Brain microvascular endothelial cell (primary cell): ENCODE data around the gene PWP1.

Experiments
- DNase-seq: peaks from one replicate; pipeline ENCODE4 v3.0.0-alpha.2; 2020
- H3K27ac ChIP-seq: fragments of 250-450 bp; sonication (Bioruptor Pico); 2 replicates; pipeline ENCODE4 v1.5.1; 2020; ENCODE audit warnings: mild to moderate bottlenecking, moderate library complexity
- H3K27me3 ChIP-seq: fragments of 250-450 bp; sonication (Bioruptor Pico); replicated peaks from 2 replicates; pipeline ENCODE4 v1.5.1; 2020; ENCODE audit warnings: mild to moderate bottlenecking
- H3K36me3 ChIP-seq: fragments of 250-450 bp; sonication (Bioruptor Pico); replicated peaks from 2 replicates; pipeline ENCODE4 v1.5.1; 2020; ENCODE audit warnings: mild to moderate bottlenecking
- H3K4me3 ChIP-seq: 2 replicates; pipeline ENCODE4 v1.5.1; 2011; ENCODE audit warnings: low read depth, mild to moderate bottlenecking, control low read depth, low read length, moderate library complexity
- in situ Hi-C: cut with HindIII; loops from 2 replicates; pipeline ENCODE4 v1.10.0; 2017; ENCODE audit warnings: low sequenced_read_pairs, low pct_ligation_motif_present
- TF ChIP-seq, protein P1 (sequence below): IDR thresholded peaks from 2 replicates; pipeline ENCODE4 v1.5.1; 2011; ENCODE audit warnings: low read depth, mild to moderate bottlenecking, moderate library complexity, low read length, control low read depth, inconsistent platforms; ENCODE audit errors: missing control alignments

Gene PWP1

DNA sequence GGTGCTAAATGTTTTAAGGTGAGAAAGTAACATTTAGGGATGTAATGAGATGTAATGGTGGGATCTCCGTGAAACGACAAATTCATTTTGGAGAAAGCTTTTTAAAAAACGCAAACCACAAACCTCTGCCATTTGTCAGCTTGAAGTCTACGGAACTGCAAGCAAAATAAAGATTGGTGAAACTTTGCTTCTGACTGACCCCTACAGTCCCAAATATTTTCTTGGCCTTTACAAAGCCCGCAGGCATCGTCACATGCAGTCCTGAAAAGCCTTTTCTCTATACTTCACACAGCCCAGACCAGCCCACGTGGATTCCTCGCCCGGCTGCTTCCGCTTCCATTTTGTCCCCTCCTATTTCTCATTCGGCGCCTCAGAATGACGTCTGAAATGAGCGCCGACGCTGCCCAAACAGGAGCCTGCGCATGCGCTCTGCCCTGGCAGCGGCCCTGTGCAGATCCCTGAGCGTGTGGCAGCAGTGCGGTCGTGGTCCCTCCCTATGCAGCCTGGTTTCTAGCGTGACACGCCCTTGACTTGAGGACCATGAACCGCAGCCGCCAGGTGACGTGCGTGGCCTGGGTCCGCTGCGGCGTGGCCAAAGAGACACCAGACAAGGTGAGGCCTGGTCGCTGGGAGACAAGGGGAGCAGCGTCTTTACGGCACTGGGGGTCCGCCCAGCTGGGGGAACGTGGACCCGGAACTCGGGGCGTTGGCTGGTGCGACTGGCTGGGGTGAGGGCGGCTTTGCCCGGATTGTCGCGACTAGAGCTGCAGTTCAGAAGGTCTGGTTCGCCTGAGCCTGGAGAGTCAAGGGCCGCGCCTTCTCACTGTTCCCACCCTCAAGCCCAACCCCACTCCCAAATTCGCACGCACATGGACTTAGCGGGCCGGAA, at the start of gene PWP1:
Gene PWP1, plus strand, starts transcription at position 440 of the 889 bp plus-strand sequence. Its CDS starts 101 bp downstream, at position 541.
- in situ Hi-C loops, result loop anchor here (10.0 kb wide), 1 partner anchor 59 kb away; no protein-coding TSS in a partner anchor

DNA sequence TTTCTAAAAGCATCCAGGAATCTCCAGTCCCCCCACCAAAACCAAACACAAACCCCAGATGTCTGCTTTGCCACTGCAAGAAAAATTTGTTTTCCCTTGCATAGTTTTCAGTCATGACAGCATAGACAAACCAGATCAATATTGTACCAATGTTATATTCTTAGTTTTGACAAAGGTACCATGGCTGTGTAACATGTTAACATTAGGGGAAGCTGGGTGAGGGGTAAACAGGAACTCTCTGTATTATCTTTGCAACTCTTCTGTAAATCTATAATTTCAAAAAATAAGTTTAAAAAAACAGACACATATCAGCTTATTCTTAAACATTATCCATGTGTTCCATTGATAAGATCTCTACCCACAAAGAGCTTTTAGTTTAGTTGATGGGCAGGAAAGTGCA, 44.4 kb upstream of the PWP1 start:
- TF ChIP-seq, protein P1, sequence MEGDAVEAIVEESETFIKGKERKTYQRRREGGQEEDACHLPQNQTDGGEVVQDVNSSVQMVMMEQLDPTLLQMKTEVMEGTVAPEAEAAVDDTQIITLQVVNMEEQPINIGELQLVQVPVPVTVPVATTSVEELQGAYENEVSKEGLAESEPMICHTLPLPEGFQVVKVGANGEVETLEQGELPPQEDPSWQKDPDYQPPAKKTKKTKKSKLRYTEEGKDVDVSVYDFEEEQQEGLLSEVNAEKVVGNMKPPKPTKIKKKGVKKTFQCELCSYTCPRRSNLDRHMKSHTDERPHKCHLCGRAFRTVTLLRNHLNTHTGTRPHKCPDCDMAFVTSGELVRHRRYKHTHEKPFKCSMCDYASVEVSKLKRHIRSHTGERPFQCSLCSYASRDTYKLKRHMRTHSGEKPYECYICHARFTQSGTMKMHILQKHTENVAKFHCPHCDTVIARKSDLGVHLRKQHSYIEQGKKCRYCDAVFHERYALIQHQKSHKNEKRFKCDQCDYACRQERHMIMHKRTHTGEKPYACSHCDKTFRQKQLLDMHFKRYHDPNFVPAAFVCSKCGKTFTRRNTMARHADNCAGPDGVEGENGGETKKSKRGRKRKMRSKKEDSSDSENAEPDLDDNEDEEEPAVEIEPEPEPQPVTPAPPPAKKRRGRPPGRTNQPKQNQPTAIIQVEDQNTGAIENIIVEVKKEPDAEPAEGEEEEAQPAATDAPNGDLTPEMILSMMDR, result no peak
- DNase-seq, result no peak
- Histone ChIP-seq H3K27me3 (no peaks in the 10 kb centered on the region), H3K4me3 (no peak overlapping the region), H3K36me3 (no peaks in the 10 kb centered on the region), H3K27ac (no peak overlapping the region)
- in situ Hi-C loops, result no loop called here

More for the DNA sequence above, at the start of gene PWP1:
- Histone ChIP-seq H3K4me3 (peak within 1 kb of the TSS; percentile 87), H3K36me3 (peaks cover 23% of the 10 kb centered on the region), H3K27me3 (no peaks in the 10 kb centered on the region), H3K27ac (peak within 1 kb of the TSS; percentile 75)
- peak; percentile 93 for DNase-seq
- TF ChIP-seq, protein P1, result no peak

DNA sequence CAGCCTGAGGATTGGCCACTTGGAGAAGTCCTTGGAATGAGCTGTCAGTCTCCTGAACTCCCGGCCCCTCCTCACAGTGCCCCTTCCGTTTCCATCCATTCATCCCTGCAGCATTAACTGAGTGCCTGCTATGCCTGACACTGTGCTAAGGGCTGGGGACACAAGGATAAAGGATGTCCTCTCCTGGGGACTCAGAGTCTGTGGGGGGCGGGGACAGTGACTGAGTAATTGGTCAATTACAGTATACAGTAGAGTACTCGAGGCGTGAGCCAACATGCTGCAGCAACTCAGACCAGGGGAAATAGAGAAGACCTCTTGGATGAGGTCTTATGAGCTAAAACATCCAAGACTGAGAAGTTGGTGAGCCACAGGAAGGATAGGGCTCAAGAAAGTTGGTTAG, 43.4 kb upstream of the PWP1 start:
- Histone ChIP-seq H3K27ac (no peak overlapping the region), H3K4me3 (no peak overlapping the region), H3K36me3 (no peaks in the 10 kb centered on the region), H3K27me3 (no peaks in the 10 kb centered on the region)
- in situ Hi-C loops, result no loop called here
- no peak for DNase-seq
- TF ChIP-seq, protein P1, result no peak

DNA sequence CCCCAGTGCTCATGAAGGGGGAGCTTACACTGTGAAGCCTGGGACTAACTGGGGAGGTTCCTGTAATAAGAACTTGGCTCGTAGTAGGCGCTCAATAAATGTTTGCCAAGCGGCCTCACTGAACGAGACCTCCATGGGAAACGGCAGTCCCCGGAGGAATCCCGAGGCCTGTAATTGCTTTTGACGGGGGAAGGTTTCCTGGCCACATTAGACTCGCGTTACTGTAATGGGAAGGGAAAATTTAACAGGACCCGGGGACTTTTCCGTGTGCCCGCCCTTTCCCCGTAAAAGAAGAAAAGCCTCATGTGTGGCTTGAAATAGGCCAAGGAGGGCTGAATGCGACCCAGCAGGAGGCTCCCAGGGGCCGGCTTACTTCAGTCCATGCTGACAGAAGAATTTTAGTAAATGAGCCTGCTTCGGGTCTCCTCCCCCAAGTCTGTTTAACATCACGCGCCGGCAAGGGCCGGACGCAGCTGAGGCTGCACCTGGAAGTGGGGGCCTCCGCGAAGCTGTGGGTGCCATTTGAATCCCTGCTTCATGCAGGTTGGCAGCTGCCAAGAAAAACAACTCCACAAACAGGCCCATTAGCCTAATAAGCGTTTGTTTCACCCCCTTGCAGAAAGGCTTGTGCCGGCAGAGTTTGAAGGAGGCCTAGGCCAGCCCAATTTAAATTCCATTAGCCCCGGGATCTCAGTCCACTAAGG, 39.8 kb upstream of the PWP1 start:
- DNase-seq, result no peak
- H3K27ac ChIP-seq, result no peak overlapping the region
- no peaks in the 10 kb centered on the region for H3K36me3 ChIP-seq
- H3K4me3 ChIP-seq, result no peak overlapping the region
- H3K27me3 ChIP-seq, result no peaks in the 10 kb centered on the region
- in situ Hi-C loops, result no loop called here
- TF ChIP-seq, protein P1, result no peak

DNA sequence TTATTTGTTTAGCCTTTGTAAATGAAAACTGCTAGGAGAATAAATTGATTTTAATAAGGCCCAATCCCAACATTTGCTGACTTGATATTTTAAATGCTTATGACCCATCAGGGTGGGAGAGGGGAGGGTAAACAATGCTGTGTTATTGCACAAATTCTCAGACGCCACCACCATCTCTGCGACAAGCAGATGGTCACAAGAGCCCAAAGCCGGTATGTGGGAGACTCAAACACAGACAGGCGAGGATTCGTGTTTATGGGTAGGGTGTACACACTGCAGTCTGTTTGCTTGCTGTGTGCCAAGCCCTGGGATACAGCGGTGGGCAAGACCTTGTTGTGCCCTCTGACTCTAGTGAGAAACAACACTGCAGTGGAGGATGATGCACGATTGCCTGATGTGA, 39.2 kb upstream of the PWP1 start:
- no peak overlapping the region for H3K4me3 ChIP-seq
- in situ Hi-C loops, result no loop called here
- TF ChIP-seq, protein P1, result no peak
- H3K27ac ChIP-seq, result no peak overlapping the region
- no peak for DNase-seq
- no peaks in the 10 kb centered on the region for H3K36me3 ChIP-seq
- no peaks in the 10 kb centered on the region for H3K27me3 ChIP-seq
